Measurements from ENCODE around the gene PSMA1. TPM values are rescaled to one million over a fixed set of nuclear protein-coding genes. Genes with fewer than 3 reads are reported as not detected.

The PSMA1 gene
- total and polyA plus RNA-seq, 11 donors = 95.5 to 152 (median 131) TPM

DNA sequence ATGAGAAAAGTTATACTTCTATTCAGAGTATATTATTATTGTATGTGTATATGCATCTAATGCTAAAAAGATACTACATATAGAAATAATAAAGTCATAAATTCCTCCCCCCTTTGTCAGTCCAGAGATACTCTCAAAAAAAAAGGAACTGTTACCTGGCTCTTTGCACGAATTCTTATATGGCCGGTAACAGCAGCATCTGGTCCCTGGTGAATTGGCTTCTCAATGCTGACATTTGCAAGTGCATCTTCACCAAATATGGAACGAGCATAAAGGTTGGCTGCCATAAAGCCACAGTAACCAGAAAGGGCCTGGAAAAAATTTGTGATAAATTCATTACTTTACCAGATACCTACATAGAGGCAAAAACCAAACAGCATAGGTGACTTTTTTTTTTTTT lies 61.8 kb downstream of the PSMA1 start:
- Histone ChIP-seq H3K27me3 (no peaks in the 10 kb centered on the region), H3K36me3 (peaks cover 2 to 83% (median 74%) of the 10 kb centered on the region in 9 donors), H3K4me1 (peaks cover 0 to 8% (median 0%) of the 10 kb centered on the region in 12 donors), H3K9me3 (no peaks in the 10 kb centered on the region), H3K4me3 (no peak overlapping the region), H3K27ac (no peak overlapping the region)
- no peak for ATAC-seq
- intact Hi-C loops (cut with DNase I) = loop anchor here in 2 of 10 donors (5.0 to 10.0 kb wide), 2 partner anchors 156 to 684 kb away; no protein-coding TSS in a partner anchor
- 82 to 91% (median 88%) methylated on average over 3 of the region's 3 CpGs for WGBS, 4 donors
- no peak for TF ChIP-seq POLR2A (IDR thresholded peaks at IDR 0.05)
- DNase-seq = no peak

DNA sequence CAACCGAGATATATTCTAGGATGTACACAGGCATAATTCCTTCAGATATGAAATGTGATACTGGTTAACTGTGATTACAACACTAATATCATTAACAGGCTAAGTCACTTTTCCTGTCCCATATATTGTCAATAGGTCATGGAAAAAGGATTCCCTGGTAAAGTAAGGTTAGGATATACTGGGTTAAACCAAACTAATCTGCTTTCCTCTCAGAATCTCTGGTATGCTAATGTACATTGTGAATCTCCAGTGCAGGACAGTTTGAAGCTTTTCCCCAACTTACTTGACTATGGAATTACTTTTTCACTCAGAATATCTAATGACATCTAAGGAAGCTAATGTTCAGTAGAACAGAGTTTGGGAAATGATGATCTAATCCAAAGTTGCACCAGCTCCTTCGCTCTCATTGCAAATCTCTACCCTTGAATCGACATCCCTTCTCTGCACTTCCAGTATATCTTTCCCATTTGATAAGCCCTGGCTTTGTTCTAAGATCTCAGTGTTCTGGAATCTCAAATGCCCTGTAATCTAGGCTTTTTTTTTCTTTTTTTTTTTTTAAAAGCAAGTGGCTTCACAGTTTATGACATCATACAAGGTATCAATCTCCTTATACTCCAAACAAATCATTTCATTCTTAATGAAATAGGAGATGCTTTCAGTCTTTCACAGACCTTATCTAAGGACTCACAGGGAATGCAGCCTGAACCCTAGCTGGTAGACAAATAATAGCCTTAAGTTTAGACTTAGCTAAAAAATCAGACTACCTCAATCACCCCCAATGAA lies 64.3 kb downstream of the PSMA1 start:
- no peak overlapping the region for H3K27ac ChIP-seq

More for the DNA sequence above, 64.3 kb downstream of the PSMA1 start:
- H3K9me3 ChIP-seq = no peaks in the 10 kb centered on the region
- peaks cover 2 to 72% (median 59%) of the 10 kb centered on the region in 9 donors for H3K36me3 ChIP-seq
- 48 to 62% (median 57%) methylated on average over 3 of the region's 3 CpGs for WGBS, 4 donors
- DNase-seq (no peak), ATAC-seq (peak in 3 of 4 donors; percentile 27 to 34 (median 29))
- peaks cover 0 to 8% (median 0%) of the 10 kb centered on the region in 12 donors for H3K4me1 ChIP-seq
- intact Hi-C loops (cut with DNase I) = loop anchor here (1.0 to 10.0 kb wide), 4 partner anchors 154 to 681 kb away; no protein-coding TSS in a partner anchor
- H3K27me3 ChIP-seq = no peaks in the 10 kb centered on the region
- no peak overlapping the region for H3K4me3 ChIP-seq
- TF ChIP-seq, protein P1, sequence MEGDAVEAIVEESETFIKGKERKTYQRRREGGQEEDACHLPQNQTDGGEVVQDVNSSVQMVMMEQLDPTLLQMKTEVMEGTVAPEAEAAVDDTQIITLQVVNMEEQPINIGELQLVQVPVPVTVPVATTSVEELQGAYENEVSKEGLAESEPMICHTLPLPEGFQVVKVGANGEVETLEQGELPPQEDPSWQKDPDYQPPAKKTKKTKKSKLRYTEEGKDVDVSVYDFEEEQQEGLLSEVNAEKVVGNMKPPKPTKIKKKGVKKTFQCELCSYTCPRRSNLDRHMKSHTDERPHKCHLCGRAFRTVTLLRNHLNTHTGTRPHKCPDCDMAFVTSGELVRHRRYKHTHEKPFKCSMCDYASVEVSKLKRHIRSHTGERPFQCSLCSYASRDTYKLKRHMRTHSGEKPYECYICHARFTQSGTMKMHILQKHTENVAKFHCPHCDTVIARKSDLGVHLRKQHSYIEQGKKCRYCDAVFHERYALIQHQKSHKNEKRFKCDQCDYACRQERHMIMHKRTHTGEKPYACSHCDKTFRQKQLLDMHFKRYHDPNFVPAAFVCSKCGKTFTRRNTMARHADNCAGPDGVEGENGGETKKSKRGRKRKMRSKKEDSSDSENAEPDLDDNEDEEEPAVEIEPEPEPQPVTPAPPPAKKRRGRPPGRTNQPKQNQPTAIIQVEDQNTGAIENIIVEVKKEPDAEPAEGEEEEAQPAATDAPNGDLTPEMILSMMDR (IDR thresholded peaks at IDR 0.05) = no peak
- TF ChIP-seq POLR2A (IDR thresholded peaks at IDR 0.05) = no peak

Other genes starting within 250 kb of the PSMA1 start
- 100 to 1,000 TPM in 1 of 9 donors, 10 to 100 TPM in 8; 25.1 to 111 (median 61.8) TPM for gene RRAS2, start 161.2 kb downstream of the PSMA1 start, total RNA-seq
- 10 to 100 TPM; 36.4 to 52.4 TPM for gene RRAS2, start 161.2 kb downstream of the PSMA1 start, polyA plus RNA-seq
- gene COPB1, start 20.6 kb downstream of the PSMA1 start, total RNA-seq = 10 to 100 TPM; 41.7 to 69.7 (median 51.3) TPM
- gene COPB1, start 20.6 kb downstream of the PSMA1 start, polyA plus RNA-seq = 10 to 100 TPM; 23.4 to 72.1 TPM
- gene PDE3B, start 123.4 kb upstream of the PSMA1 start, total RNA-seq = 10 to 100 TPM in 5 of 9 donors, 1 to 10 TPM in 4; 7.5 to 17.0 (median 10.4) TPM
- 1 to 10 TPM; 2.4 to 2.7 TPM for gene PDE3B, start 123.4 kb upstream of the PSMA1 start, polyA plus RNA-seq